ENCODE data around the gene COL5A1.

COL5A1 gene

DNA sequence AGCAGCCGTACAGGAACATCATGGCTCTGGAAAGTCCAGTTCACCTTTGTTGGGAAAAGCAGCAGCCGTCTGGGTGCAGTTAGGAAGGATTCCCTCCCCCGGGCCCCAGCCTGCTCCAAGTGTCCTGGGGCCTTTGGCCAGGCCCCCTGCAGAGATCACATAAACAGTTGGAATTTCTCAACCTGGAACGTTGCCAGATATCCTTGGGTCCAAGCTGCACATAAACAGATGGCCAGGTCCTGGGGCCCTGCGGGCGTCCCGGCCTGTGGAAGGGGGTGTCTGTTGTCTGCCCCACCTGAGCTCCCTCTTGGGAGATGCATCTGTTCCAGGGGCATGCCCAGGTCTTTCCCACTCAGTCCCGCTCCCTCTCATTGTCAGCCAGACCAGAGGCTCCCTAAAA lies 92.7 kb downstream of the COL5A1 start:
- no peaks in the 10 kb centered on the region for H3K27me3 ChIP-seq (ENCODE audit: insufficient read depth, poor library complexity, severe bottlenecking)
- no peak overlapping the region for H3K4me3 ChIP-seq (replicated peaks; ENCODE audit: insufficient read depth, low read length)
- TF ChIP-seq SPI1 (IDR thresholded peaks at IDR 0.05; ENCODE audit: borderline replicate concordance, low read depth) (no peak), GABPA (IDR thresholded peaks at IDR 0.05; ENCODE audit: low read depth) (no peak), POLR2AphosphoS5 (IDR thresholded peaks at IDR 0.05; ENCODE audit: low read depth) (no peak), REST (IDR thresholded peaks at IDR 0.05; ENCODE audit: insufficient replicate concordance, low read depth) (no peak)
- TF ChIP-seq, protein P1, sequence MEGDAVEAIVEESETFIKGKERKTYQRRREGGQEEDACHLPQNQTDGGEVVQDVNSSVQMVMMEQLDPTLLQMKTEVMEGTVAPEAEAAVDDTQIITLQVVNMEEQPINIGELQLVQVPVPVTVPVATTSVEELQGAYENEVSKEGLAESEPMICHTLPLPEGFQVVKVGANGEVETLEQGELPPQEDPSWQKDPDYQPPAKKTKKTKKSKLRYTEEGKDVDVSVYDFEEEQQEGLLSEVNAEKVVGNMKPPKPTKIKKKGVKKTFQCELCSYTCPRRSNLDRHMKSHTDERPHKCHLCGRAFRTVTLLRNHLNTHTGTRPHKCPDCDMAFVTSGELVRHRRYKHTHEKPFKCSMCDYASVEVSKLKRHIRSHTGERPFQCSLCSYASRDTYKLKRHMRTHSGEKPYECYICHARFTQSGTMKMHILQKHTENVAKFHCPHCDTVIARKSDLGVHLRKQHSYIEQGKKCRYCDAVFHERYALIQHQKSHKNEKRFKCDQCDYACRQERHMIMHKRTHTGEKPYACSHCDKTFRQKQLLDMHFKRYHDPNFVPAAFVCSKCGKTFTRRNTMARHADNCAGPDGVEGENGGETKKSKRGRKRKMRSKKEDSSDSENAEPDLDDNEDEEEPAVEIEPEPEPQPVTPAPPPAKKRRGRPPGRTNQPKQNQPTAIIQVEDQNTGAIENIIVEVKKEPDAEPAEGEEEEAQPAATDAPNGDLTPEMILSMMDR (IDR thresholded peaks at IDR 0.05; ENCODE audit: insufficient read depth, low read length): no peak
- DNase-seq (ENCODE audit: low read depth in 1 of 2, low spot score in 1 of 2): no peak
- H3K27ac ChIP-seq (replicated peaks): no peak overlapping the region

DNA sequence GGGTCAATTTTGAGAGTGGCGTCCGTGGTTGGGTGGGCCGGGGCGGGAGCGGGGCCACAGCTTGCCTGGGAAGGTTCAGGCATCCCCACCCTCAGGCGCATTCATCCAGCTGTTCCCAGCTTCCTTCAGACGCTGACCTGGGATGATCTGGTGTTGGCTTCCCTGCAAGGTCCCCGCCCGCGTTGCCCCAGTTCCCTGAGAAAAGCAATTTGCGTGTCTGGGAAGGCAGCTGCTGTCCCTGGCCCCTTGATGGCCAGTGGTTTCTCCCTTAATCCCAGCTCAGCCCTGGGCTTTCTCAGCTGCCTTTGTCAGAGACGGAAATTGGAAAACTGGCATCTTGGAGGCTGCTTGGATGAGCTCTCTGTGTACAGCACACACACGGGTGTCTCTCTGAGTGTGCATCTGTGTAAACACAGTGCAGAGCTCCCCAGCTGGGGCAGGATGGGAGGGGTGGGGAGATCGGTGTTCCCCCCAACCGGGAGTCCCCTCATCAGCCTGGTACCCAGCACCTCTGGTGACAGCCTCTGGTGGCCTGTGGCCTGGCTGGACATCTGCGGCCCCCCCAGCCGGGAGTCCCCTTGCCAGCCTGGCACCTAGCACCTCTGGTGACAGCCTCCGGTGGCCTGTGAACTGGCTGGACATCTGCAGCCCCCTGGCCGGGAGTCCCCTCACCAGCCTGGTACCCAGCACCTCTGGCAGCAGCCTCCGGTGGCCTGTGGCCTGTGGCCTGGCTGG lies 94.0 kb downstream of the COL5A1 start:
- no peak overlapping the region for H3K4me3 ChIP-seq (replicated peaks; ENCODE audit: insufficient read depth, low read length)
- H3K27ac ChIP-seq (replicated peaks): no peak overlapping the region
- DNase-seq (ENCODE audit: low read depth in 1 of 2, low spot score in 1 of 2): no peak
- TF ChIP-seq GABPA (IDR thresholded peaks at IDR 0.05; ENCODE audit: low read depth): no peak
- no peak for TF ChIP-seq POLR2AphosphoS5 (IDR thresholded peaks at IDR 0.05; ENCODE audit: low read depth)
- TF ChIP-seq SPI1 (IDR thresholded peaks at IDR 0.05; ENCODE audit: borderline replicate concordance, low read depth): no peak
- TF ChIP-seq, protein P1 (IDR thresholded peaks at IDR 0.05; ENCODE audit: insufficient read depth, low read length): no peak
- no peak for TF ChIP-seq REST (IDR thresholded peaks at IDR 0.05; ENCODE audit: insufficient replicate concordance, low read depth)
- no peaks in the 10 kb centered on the region for H3K27me3 ChIP-seq (ENCODE audit: insufficient read depth, poor library complexity, severe bottlenecking)

DNA sequence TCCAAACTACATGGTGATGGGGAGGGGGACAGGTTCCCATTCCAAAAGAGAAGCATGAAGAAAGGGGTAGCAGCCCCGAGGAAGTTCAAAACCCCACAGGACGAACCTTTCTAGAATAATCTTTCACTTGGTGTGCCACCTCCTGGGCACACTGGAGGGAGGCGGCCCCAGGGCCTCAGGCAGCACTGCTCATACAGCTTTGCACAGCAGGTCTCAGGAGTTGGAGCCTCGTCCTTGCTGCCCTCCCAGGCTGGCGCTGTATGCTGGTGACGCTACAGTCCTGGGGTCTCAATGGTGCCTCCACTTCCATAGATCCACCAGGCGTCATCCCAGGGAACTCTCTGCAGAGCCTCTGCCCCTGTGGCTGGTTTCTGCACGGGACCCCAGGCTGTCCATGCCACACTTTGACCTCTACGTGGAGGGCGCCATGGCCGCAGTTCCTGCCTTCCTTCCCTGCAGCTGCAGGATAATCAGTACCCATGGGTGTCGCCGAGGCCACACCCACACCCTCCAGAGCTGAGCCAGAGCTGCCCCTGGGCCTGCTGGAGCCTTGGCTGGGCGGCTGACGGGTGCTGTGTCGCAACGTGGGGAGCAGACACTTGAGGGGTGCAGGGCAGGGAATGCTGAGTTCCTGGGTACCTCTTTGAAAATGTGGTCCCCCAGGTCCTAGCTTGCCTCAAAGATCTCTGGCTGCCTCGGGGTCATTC lies 95.3 kb downstream of the COL5A1 start:
- TF ChIP-seq SPI1 (IDR thresholded peaks at IDR 0.05; ENCODE audit: borderline replicate concordance, low read depth) (no peak), POLR2AphosphoS5 (IDR thresholded peaks at IDR 0.05; ENCODE audit: low read depth) (no peak), REST (IDR thresholded peaks at IDR 0.05; ENCODE audit: insufficient replicate concordance, low read depth) (no peak), GABPA (IDR thresholded peaks at IDR 0.05; ENCODE audit: low read depth) (no peak)
- TF ChIP-seq, protein P1 (IDR thresholded peaks at IDR 0.05; ENCODE audit: insufficient read depth, low read length): no peak
- no peaks in the 10 kb centered on the region for H3K27me3 ChIP-seq (ENCODE audit: insufficient read depth, poor library complexity, severe bottlenecking)
- DNase-seq (ENCODE audit: low read depth in 1 of 2, low spot score in 1 of 2): no peak
- H3K27ac ChIP-seq (replicated peaks): no peak overlapping the region
- no peak overlapping the region for H3K4me3 ChIP-seq (replicated peaks; ENCODE audit: insufficient read depth, low read length)

All from HL-60 (cell line).